HCT116 (cell line): ENCODE results near the gene GDPD3. TPM values are rescaled to one million over a fixed set of nuclear protein-coding genes. Genes with fewer than 3 reads are reported as not detected.

ENCODE experiments used
- ATAC-seq: fragments of 200-7000 bp; cut with Tn5 transposase; 2 replicates; pipeline ENCODE4 v1.9.1; 2020; ENCODE audit warnings: mild to moderate bottlenecking, moderate library complexity
- BruUV-seq: library from RNA; stranded (reverse); fragments of 400-500 nt; replicated peaks from 2 replicates; lab custom pipeline; 2021; lab: Mats Ljungman, UMichigan
- CTCF ChIA-PET: fragments of 300-600 bp; sonication (Branson Sonifier 250); formaldehyde crosslinking; loops from one replicate; lab custom pipeline; 2021; ENCODE audit warnings: antibody characterized with exemption; lab: Charles Lee
- POLR2A ChIA-PET: fragments of 300-600, 350-600 bp; sonication (Branson Sonifier 250); formaldehyde crosslinking; loops from one replicate; lab custom pipeline; 2021; ENCODE audit warnings: antibody characterized with exemption; lab: Charles Lee
- RAD21 ChIA-PET, 2 experiments: fragments of 300-600 bp; sonication (Branson Sonifier 250); formaldehyde crosslinking; loops; one replicate each; lab custom pipeline; 2023; ENCODE audit warnings: low total read pairs in 2 of 2; ENCODE audit not compliant: uncharacterized antibody in 2 of 2, unreplicated experiment in 2 of 2, low non-redundant PET in 1 of 2; lab: Charles Lee
- DNase-seq: peaks from one replicate; pipeline ENCODE4 v3.0.0-alpha.2; 2010; ENCODE audit warnings: low read depth, low spot score
- H2AFZ ChIP-seq: fragments of 200-600 bp; shearing (Covaris generic), sonication (generic); 2 replicates; pipeline ENCODE4 v1.6.1; 2017; ENCODE audit warnings: low read depth, mixed run types, mixed read lengths, antibody characterized with exemption, low read length; ENCODE audit not compliant: poor library complexity, severe bottlenecking
- H3K27ac ChIP-seq: 2 replicates; pipeline ENCODE4 v1.5.1; 2012; ENCODE audit warnings: low read depth, low read length
- H3K27me3 ChIP-seq: fragments of 200-600 bp; sonication (generic); 2 replicates; pipeline ENCODE4 v1.6.1; 2016; ENCODE audit warnings: mixed run types, low read length, mixed read lengths; ENCODE audit not compliant: insufficient read depth
- H3K36me3 ChIP-seq, 2 experiments: fragments of 200-500 bp in 1 of 2; fragments of 200-600 bp in 1 of 2; sonication (Bioruptor generic) in 1 of 2; sonication (generic) in 1 of 2; 2 replicates each; pipeline versions ENCODE4 v1.5.1 to v1.6.1; 2014 to 2016; ENCODE audit warnings: low read length in 2 of 2, inconsistent platforms in 1 of 2, mixed read lengths in 1 of 2, mixed run types in 1 of 2; ENCODE audit not compliant: insufficient read depth in 2 of 2, control insufficient read depth in 1 of 2
- H3K4me1 ChIP-seq, 2 experiments: fragments of 200-600 bp in 1 of 2; sonication (generic) in 1 of 2; 2 replicates each; pipeline versions ENCODE4 v1.5.1 to v1.6.1; 2012 to 2017; ENCODE audit warnings: low read length in 2 of 2, inconsistent platforms in 1 of 2, mild to moderate bottlenecking in 1 of 2, mixed read lengths in 1 of 2, mixed run types in 1 of 2, moderate library complexity in 1 of 2; ENCODE audit not compliant: insufficient read depth in 2 of 2, control insufficient read depth in 1 of 2
- H3K4me2 ChIP-seq: fragments of 200-600 bp; sonication (generic); 2 replicates; pipeline ENCODE4 v1.6.1; 2017; ENCODE audit warnings: mixed run types, low read length, mixed read lengths
- H3K4me3 ChIP-seq, 2 experiments: fragments of 200-600 bp in 1 of 2; sonication (generic) in 1 of 2; replicated peaks in 1 of 2; 2 replicates each; pipeline ENCODE4 v1.5.1; 2011 to 2016; ENCODE audit warnings: low read length in 2 of 2, control low read depth in 1 of 2, low read depth in 1 of 2, mild to moderate bottlenecking in 1 of 2, mixed read lengths in 1 of 2, mixed run types in 1 of 2
- H3K79me2 ChIP-seq: fragments of 200-600 bp; sonication (generic); 2 replicates; pipeline ENCODE4 v1.6.1; 2017; ENCODE audit warnings: mild to moderate bottlenecking, mixed run types, low read length, moderate library complexity, mixed read lengths; ENCODE audit not compliant: insufficient read depth
- H3K9ac ChIP-seq: fragments of 200-600 bp; sonication (generic); 2 replicates; pipeline ENCODE4 v1.6.1; 2016; ENCODE audit warnings: low read length, mixed read lengths
- H3K9me2 ChIP-seq: fragments of 200-600 bp; sonication (generic), shearing (Covaris generic); 2 replicates; pipeline ENCODE4 v1.6.1; 2017; ENCODE audit warnings: mixed run types, mild to moderate bottlenecking, moderate library complexity; ENCODE audit not compliant: insufficient read depth
- H3K9me3 ChIP-seq, 2 experiments: fragments of 200-500 bp in 1 of 2; fragments of 200-600 bp in 1 of 2; sonication (Bioruptor generic) in 1 of 2; sonication (generic) in 1 of 2; 2 replicates each; pipeline ENCODE4 v1.6.1; 2014 to 2017; ENCODE audit warnings: low read length in 2 of 2, mixed read lengths in 2 of 2, inconsistent platforms in 1 of 2, low read depth in 1 of 2, mild to moderate bottlenecking in 1 of 2, mixed run types in 1 of 2, moderate library complexity in 1 of 2; ENCODE audit not compliant: control insufficient read depth in 1 of 2, insufficient read depth in 1 of 2
- H4K20me1 ChIP-seq: fragments of 200-600 bp; sonication (generic), shearing (Covaris generic); 2 replicates; pipeline ENCODE4 v1.6.1; 2017; ENCODE audit warnings: mixed run types, mild to moderate bottlenecking, moderate library complexity; ENCODE audit not compliant: insufficient read depth
- CBX3 ChIP-seq: IDR thresholded peaks from 2 replicates; pipeline ENCODE4 v1.6.1; 2012; ENCODE audit warnings: low read depth
- CEBPB ChIP-seq: IDR thresholded peaks from 2 replicates; pipeline ENCODE4 v1.6.1; 2012; ENCODE audit warnings: low read depth
- CTCF ChIP-seq, 3 experiments: fragments of 200-600 bp in 1 of 3; sonication (generic) in 1 of 3; IDR thresholded peaks in 2 of 3; conservative IDR thresholded peaks in 1 of 3; 2 replicates each; pipeline ENCODE4 v1.5.1; 2012 to 2017; ENCODE audit warnings: low read depth in 2 of 3, low read length in 2 of 3, antibody characterized with exemption in 1 of 3, borderline replicate concordance in 1 of 3, control low read depth in 1 of 3, mild to moderate bottlenecking in 1 of 3, mixed read lengths in 1 of 3, mixed run types in 1 of 3, moderate library complexity in 1 of 3; ENCODE audit not compliant: insufficient read depth in 1 of 3
- ELF1 ChIP-seq: IDR thresholded peaks from 2 replicates; pipeline ENCODE4 v1.6.1; 2012; ENCODE audit warnings: low read depth, borderline replicate concordance
- EZH2 ChIP-seq: fragments of 200-600 bp; sonication (generic); IDR thresholded peaks from 2 replicates; pipeline ENCODE4 v1.6.1; 2017; ENCODE audit warnings: antibody characterized with exemption, mixed run types
- EZH2phosphoT487 ChIP-seq: fragments of 200-600 bp; IDR thresholded peaks from 2 replicates; pipeline ENCODE4 v1.6.1; 2018; ENCODE audit warnings: antibody characterized with exemption, borderline replicate concordance
- FOSL1 ChIP-seq: IDR thresholded peaks from 2 replicates; pipeline ENCODE4 v1.6.1; 2012; ENCODE audit warnings: low read depth
- POLR2A ChIP-seq: IDR thresholded peaks from 2 replicates; pipeline ENCODE4 v1.7.0; 2011; ENCODE audit warnings: borderline replicate concordance; ENCODE audit not compliant: insufficient read depth, insufficient read length; ENCODE audit errors: extremely low read depth
- POLR2AphosphoS5 ChIP-seq: IDR thresholded peaks from 2 replicates; pipeline ENCODE4 v1.6.1; 2011; ENCODE audit warnings: mild to moderate bottlenecking, low read depth, low read length, moderate library complexity
- RAD21 ChIP-seq: IDR thresholded peaks from 2 replicates; pipeline ENCODE4 v1.6.1; 2012; ENCODE audit warnings: low read depth, mild to moderate bottlenecking
- TCF7L2 ChIP-seq: IDR thresholded peaks from 2 replicates; pipeline ENCODE4 v1.7.0; 2011; ENCODE audit warnings: borderline replicate concordance, inconsistent platforms; ENCODE audit not compliant: insufficient read depth, insufficient read length; ENCODE audit errors: extremely low read depth
- YY1 ChIP-seq: IDR thresholded peaks from 2 replicates; pipeline ENCODE4 v1.6.1; 2011; ENCODE audit warnings: low read length, low read depth, moderate library complexity, mild to moderate bottlenecking; ENCODE audit not compliant: insufficient replicate concordance; ENCODE audit errors: extremely low read depth
- ZNF274 ChIP-seq: fragments of 200-500 bp; sonication (Bioruptor generic); IDR thresholded peaks from 2 replicates; pipeline ENCODE4 v1.6.1; 2014; ENCODE audit warnings: mild to moderate bottlenecking, low read depth, low read length, inconsistent platforms
- intact Hi-C: fragments of 100-400 bp; cut with micrococcal nuclease; formaldehyde crosslinking; loops from 2 replicates; pipeline ENCODE4 v1.10.0; 2022
- total RNA-seq: library from RNA; stranded (reverse); gene quantifications from one replicate; pipeline ENCODE4 v1.2.1, GENCODE V29; 2021; ENCODE audit not compliant: unreplicated experiment
- TF ChIP-seq, protein P1 (sequence below): IDR thresholded peaks from 2 replicates; pipeline ENCODE4 v1.6.1; 2012
- TF ChIP-seq, protein P2 (sequence below): IDR thresholded peaks from 2 replicates; pipeline ENCODE4 v1.6.1; 2012; ENCODE audit warnings: low read depth

Gene GDPD3
- total RNA-seq, 1 experiment from 2014 or later: 7.0 TPM

DNA sequence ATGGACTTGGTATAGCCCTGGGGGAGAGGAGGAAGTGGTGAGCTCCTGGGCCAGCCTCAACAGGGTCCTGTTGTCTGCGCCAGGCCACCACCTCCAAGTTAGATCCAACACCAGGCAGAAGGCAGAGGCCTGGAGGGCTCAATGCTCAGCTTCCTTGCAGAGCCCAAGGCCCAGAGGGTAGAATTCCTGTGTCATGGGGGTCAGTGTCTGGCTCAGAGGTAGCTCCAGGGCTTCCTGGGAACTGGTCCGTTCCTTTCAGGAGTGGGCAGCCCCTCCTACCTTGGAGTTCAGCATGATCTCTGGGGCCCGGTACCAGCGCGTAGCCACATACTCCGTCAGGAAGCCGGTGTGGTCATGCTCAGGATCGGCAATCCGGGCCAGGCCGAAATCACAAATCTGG lies 4.4 kb upstream of the GDPD3 start:
- CTCF ChIA-PET: no interaction called here

DNA sequence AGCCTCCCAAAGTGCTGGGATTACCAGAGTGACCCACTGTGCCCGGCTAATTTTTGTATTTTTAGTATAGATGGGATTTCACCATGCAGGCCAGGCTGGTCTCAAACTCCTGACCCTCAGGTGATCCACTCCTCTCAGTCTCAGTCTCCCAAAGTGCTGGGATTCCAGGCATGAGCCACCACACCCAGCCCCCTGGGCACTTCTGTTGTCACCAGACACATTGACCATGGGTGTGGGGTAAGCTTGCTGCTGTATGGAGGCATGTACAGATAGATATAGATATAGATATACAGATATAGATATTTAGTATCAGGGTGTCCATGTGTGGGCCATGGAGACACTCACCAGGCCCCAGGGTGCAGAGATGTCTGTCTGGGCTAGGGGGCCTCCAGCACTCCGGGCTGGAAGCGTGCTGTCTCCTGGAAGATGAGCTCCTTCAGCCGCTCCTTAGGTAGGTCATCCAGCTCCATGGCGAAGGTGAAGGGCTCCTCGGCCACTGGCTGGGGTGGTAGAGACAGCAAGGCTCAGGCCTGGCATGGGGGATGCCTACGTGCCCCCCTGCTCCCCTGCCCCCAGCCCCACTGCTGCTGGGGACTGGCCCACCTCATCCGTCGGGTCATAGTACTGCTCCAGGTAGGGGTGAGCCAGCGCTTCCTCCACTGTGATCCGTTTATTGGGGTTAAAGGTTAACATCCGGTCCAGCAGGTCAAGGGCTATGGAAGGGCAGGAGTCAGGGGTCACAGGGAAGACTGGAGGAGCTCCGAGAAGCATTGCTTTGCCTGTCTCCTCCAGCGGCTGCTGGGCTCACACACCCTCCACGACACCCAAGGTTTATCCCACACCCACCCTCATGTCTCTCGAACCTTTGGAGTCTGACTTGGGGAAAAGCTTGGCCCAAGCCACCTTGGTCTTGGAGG lies 3.2 kb upstream of the GDPD3 start:
- ChIA-PET CTCF (no interaction called here), RAD21 (no interaction called here), POLR2A (no interaction called here)
- H3K27me3 ChIP-seq: no peaks in the 10 kb centered on the region
- DNase-seq (no peak), ATAC-seq (no peak)
- no peak overlapping the region for H3K4me3 ChIP-seq
- no peaks in the 10 kb centered on the region for H3K9me2 ChIP-seq
- no peak overlapping the region for H3K9ac ChIP-seq
- H3K4me1 ChIP-seq: peaks cover 17 to 35% of the 10 kb centered on the region in 2 experiments
- BruUV-seq: no TSS peak
- H3K36me3 ChIP-seq: no peaks in the 10 kb centered on the region; a peak in 1 of 4 replicates
- H3K9me3 ChIP-seq: no peaks in the 10 kb centered on the region
- H4K20me1 ChIP-seq: no peaks in the 10 kb centered on the region
- no peak overlapping the region for H2AFZ ChIP-seq
- intact Hi-C loops: no loop called here
- no peaks in the 10 kb centered on the region for H3K79me2 ChIP-seq
- H3K4me2 ChIP-seq: no peak overlapping the region
- no peak overlapping the region for H3K27ac ChIP-seq
- TF ChIP-seq FOSL1: no peak
- no peak for TF ChIP-seq EZH2phosphoT487
- TF ChIP-seq, protein P1, sequence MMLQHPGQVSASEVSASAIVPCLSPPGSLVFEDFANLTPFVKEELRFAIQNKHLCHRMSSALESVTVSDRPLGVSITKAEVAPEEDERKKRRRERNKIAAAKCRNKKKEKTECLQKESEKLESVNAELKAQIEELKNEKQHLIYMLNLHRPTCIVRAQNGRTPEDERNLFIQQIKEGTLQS: no peak
- TF ChIP-seq CTCF (IDR thresholded peaks at IDR 0.05 in 2 of 3, conservative IDR thresholded peaks at IDR 0.05 in 1 of 3; ENCODE audit: borderline replicate concordance in 1 of 3, insufficient read depth in 1 of 3, low read depth in 2 of 3, low read length in 2 of 3): no peak
- TF ChIP-seq, protein P2, sequence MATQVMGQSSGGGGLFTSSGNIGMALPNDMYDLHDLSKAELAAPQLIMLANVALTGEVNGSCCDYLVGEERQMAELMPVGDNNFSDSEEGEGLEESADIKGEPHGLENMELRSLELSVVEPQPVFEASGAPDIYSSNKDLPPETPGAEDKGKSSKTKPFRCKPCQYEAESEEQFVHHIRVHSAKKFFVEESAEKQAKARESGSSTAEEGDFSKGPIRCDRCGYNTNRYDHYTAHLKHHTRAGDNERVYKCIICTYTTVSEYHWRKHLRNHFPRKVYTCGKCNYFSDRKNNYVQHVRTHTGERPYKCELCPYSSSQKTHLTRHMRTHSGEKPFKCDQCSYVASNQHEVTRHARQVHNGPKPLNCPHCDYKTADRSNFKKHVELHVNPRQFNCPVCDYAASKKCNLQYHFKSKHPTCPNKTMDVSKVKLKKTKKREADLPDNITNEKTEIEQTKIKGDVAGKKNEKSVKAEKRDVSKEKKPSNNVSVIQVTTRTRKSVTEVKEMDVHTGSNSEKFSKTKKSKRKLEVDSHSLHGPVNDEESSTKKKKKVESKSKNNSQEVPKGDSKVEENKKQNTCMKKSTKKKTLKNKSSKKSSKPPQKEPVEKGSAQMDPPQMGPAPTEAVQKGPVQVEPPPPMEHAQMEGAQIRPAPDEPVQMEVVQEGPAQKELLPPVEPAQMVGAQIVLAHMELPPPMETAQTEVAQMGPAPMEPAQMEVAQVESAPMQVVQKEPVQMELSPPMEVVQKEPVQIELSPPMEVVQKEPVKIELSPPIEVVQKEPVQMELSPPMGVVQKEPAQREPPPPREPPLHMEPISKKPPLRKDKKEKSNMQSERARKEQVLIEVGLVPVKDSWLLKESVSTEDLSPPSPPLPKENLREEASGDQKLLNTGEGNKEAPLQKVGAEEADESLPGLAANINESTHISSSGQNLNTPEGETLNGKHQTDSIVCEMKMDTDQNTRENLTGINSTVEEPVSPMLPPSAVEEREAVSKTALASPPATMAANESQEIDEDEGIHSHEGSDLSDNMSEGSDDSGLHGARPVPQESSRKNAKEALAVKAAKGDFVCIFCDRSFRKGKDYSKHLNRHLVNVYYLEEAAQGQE: no peak
- TF ChIP-seq RAD21: no peak
- no peak for TF ChIP-seq ELF1
- TF ChIP-seq POLR2A: no peak
- no peak for TF ChIP-seq YY1
- TF ChIP-seq TCF7L2: no peak
- TF ChIP-seq EZH2: no peak

More for the DNA sequence above, 4.4 kb upstream of the GDPD3 start:
- Histone ChIP-seq H4K20me1 (no peaks in the 10 kb centered on the region), H3K4me1 (peaks cover 20 to 32% of the 10 kb centered on the region in 2 experiments), H3K9me2 (no peaks in the 10 kb centered on the region), H3K9ac (no peak overlapping the region), H3K27me3 (no peaks in the 10 kb centered on the region), H2AFZ (no peak overlapping the region), H3K4me3 (no peak overlapping the region), H3K79me2 (no peaks in the 10 kb centered on the region), H3K9me3 (no peaks in the 10 kb centered on the region), H3K4me2 (no peak overlapping the region), H3K27ac (no peak overlapping the region), H3K36me3 (no peaks in the 10 kb centered on the region; a peak in 1 of 4 replicates)
- POLR2A ChIA-PET: no interaction called here
- RAD21 ChIA-PET: no interaction called here
- no TSS peak for BruUV-seq
- intact Hi-C loops: no loop called here
- TF ChIP-seq CEBPB (no peak), YY1 (no peak), ZNF274 (no peak), POLR2AphosphoS5 (no peak), CBX3 (no peak)
- DNase-seq: no peak
- ATAC-seq: no peak
